Measurements from ENCODE around the gene OSBPL8.

DNA sequence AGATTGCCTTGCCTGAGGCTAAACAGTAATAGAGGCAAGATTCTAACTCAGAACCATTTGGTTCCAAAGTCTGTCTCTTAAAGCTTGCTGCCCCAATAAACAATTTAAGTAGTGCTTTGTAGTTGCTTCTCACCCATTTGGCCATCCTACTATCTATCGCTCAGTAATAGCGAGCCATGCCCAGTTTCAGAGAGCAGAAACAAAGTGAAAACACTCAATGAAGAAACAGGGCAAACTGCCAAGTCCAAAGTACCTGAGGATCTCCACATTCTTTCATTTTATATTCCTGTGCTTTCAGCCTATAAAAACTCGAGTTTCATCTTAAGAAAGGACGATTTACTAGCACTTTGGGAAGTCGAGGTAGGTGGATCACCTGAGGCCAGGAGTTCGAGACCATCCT lies 108.0 kb downstream of the OSBPL8 start:
- TF ChIP-seq EZH2 (IDR thresholded peaks at IDR 0.05; ENCODE audit: insufficient read depth, poor library complexity, severe bottlenecking) (no peak), EZH2phosphoT487 (IDR thresholded peaks at IDR 0.05; ENCODE audit: insufficient read depth, low read depth) (no peak)
